BJ (cell line): ENCODE data around the gene MOV10L1. TPM values are rescaled to one million over a fixed set of nuclear protein-coding genes. Genes with fewer than 3 reads are reported as not detected.

Source experiments
- CTCF ChIA-PET: fragments of 350-600 bp; formaldehyde crosslinking; extraction: SDS; loops from one replicate; lab custom pipeline; 2021; ENCODE audit warnings: antibody characterized with exemption, inconsistent platforms; lab: Yijun Ruan, JAX
- POLR2A ChIA-PET: fragments of 300-600 bp; sonication (Branson Sonifier 250); formaldehyde crosslinking; extraction: SDS; loops from one replicate; lab custom pipeline; 2021; ENCODE audit warnings: antibody characterized with exemption; lab: Charles Lee
- DNase-seq: peaks from one replicate; pipeline ENCODE4 v3.0.0-alpha.2; 2011; ENCODE audit warnings: low read depth
- H3K27me3 ChIP-seq: 2 replicates; pipeline ENCODE4 v1.6.0; 2011; ENCODE audit warnings: low read length; ENCODE audit not compliant: control insufficient read depth, insufficient read depth
- H3K36me3 ChIP-seq: 2 replicates; pipeline ENCODE4 v1.5.1; 2011; ENCODE audit warnings: low read length; ENCODE audit not compliant: control insufficient read depth, insufficient read depth
- H3K4me3 ChIP-seq: 2 replicates; pipeline ENCODE4 v1.5.1; 2011; ENCODE audit warnings: low read depth, mild to moderate bottlenecking, control low read depth, low read length
- CTCF ChIP-seq: IDR thresholded peaks from 2 replicates; pipeline ENCODE4 v1.5.1; 2011; ENCODE audit warnings: low read depth, mild to moderate bottlenecking, control low read depth, inconsistent platforms, low read length, moderate library complexity; ENCODE audit not compliant: insufficient read depth
- polyA plus RNA-seq: library from polyadenylated mRNA; depleted of rRNA; stranded (reverse); fragments of >200 nt; gene quantifications from 2 replicates; pipeline ENCODE4 v1.2.3, GENCODE V29; 2011

Gene MOV10L1
- polyA plus RNA-seq, 1 experiment = 6.6 TPM

GRCh38 chr22:50169774-50170341 is 80.1 kb downstream of the MOV10L1 start:
- DNase-seq = no peak
- Histone ChIP-seq H3K4me3 (peak overlapping the region; percentile 46), H3K27me3 (no peaks in the 10 kb centered on the region), H3K36me3 (peaks cover 1% of the 10 kb centered on the region; the same call in 1 of the 2 replicates)
- ChIA-PET CTCF (no interaction called here), POLR2A (no interaction called here)
- TF ChIP-seq CTCF = no peak

- DNase-seq = no peak
- CTCF ChIA-PET = no interaction called here
- Histone ChIP-seq H3K4me3 (peak within 1 kb of the TSS; percentile 46), H3K27me3 (no peaks in the 10 kb centered on the region), H3K36me3 (no peaks in the 10 kb centered on the region)
- POLR2A ChIA-PET = interaction anchor here (0.9 kb wide), 1 partner anchor 14 kb away, joined by 3 read pairs; no protein-coding TSS in a partner anchor
- no peak for TF ChIP-seq CTCF
These were observed 80.9 kb downstream of the MOV10L1 start, which contains the start of gene PANX2 for GRCh38 chr22:50170453-50171318. Gene PANX2 (plus strand): TSS chr22:50170731. CDS start chr22:50170731, 0 bp downstream.

DNA sequence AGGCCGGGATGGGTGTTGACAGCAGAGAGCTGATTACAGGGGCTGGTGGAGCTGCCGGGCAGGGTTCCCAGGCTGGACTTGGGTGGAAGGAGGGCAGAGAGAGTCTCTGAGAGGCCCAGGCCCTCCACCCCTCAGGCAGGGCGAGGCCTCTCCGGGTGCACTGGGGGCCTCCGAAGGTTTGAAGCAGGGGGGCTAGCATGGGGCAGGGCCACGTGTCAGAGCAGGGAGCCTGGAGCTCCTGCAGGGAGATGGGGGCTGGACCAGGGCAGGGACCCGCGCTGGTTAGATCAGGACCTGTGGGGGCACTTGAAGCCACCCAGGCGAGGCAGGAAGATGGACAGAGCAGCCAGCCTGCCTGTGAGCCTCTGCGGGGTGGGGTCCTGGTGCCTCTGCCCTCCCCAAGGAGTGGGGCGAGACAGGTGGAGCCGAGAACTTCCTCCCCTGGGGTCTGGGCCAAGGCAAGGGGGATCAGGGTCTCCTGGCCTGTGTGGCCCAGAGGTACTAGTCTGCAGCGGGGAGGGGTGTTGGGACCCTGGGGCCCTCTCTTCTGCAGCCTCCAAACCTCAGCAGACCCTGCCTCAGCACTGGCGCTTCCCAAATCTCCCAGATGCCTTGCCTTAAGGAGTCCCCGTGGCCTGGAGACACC is 81.6 kb downstream of the MOV10L1 start:
- no peak for DNase-seq
- Histone ChIP-seq H3K27me3 (no peaks in the 10 kb centered on the region), H3K36me3 (no peaks in the 10 kb centered on the region), H3K4me3 (peak overlapping the region; percentile 46)
- ChIA-PET POLR2A (interaction anchor here (0.9 kb wide), 1 partner anchor 13 kb away, joined by 3 read pairs; no protein-coding TSS in a partner anchor), CTCF (no interaction called here)
- TF ChIP-seq CTCF = no peak

DNA sequence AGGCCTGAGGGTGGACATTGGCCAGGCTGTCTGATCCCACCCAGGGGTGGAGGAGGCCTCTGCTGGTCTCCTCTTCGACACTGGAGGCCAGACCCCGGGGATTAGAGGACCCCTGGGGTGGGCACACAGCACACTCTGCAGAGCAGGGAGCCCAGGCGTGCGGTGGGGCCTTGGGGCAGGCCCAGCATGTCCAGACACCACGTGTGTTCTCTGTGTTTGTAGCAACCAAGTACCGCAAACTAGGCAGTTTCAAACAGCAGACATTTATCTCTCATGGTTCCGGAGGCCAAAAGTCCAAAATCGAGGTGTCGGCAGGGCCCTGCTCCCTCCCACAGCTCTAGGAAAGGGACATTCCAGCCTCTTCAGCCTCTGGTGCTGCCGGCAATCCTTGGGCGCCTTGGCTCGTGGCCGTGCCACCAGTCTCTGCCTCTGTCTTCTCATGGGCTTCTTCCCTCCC is 82.2 kb downstream of the MOV10L1 start:
- no peaks in the 10 kb centered on the region for H3K36me3 ChIP-seq
- no peaks in the 10 kb centered on the region for H3K27me3 ChIP-seq
- ChIA-PET CTCF (no interaction called here), POLR2A (no interaction called here)
- TF ChIP-seq CTCF = no peak
- no peak for DNase-seq
- no peak overlapping the region for H3K4me3 ChIP-seq
